Aorta (tissue), 5 donors: ENCODE measurements around the gene SCARB1. TPM values are rescaled to one million over a fixed set of nuclear protein-coding genes. Genes with fewer than 3 reads are reported as not detected.

Experiments
- ATAC-seq: fragments of 200-7000 bp; cut with Tn5 transposase; one replicate; pipeline ENCODE4 v1.9.1; 2022; ENCODE audit warnings: moderate library complexity; ENCODE audit not compliant: low FRiP score
- DNase-seq, 2 donors: peaks; one replicate each; pipeline ENCODE4 v3.0.0-alpha.2; 2020
- H3K27ac ChIP-seq, 2 donors: one replicate each; pipeline ENCODE4 v1.5.1; 2013; ENCODE audit warnings: low read length in 2 of 2, mild to moderate bottlenecking in 2 of 2, moderate library complexity in 2 of 2, control low read depth in 1 of 2, inconsistent platforms in 1 of 2, low read depth in 1 of 2
- H3K27me3 ChIP-seq, 2 donors: one replicate each; pipeline ENCODE4 v1.6.1; 2013; ENCODE audit warnings: control low read depth in 1 of 2, low read length in 1 of 2, mild to moderate bottlenecking in 1 of 2, moderate library complexity in 1 of 2; ENCODE audit not compliant: insufficient read depth in 2 of 2, control insufficient read depth in 1 of 2
- H3K36me3 ChIP-seq, 2 donors: one replicate each; pipeline ENCODE4 v1.6.1; 2013; ENCODE audit warnings: control low read depth in 1 of 2, low read length in 1 of 2, mild to moderate bottlenecking in 1 of 2; ENCODE audit not compliant: insufficient read depth in 2 of 2, control insufficient read depth in 1 of 2
- H3K4me1 ChIP-seq, 2 donors: one replicate each; pipeline ENCODE4 v1.6.1; 2013; ENCODE audit warnings: low read length in 2 of 2, control low read depth in 1 of 2, mild to moderate bottlenecking in 1 of 2, moderate library complexity in 1 of 2; ENCODE audit not compliant: insufficient read depth in 2 of 2, control insufficient read depth in 1 of 2
- H3K4me3 ChIP-seq, 2 donors: one replicate each; pipeline ENCODE4 v1.5.1; 2013; ENCODE audit warnings: low read length in 2 of 2, control low read depth in 1 of 2, mild to moderate bottlenecking in 1 of 2
- H3K9me3 ChIP-seq: one replicate; pipeline ENCODE4 v1.6.1; 2013; ENCODE audit warnings: mild to moderate bottlenecking, low read length; ENCODE audit not compliant: control insufficient read depth
- WGBS, 2 donors: extraction: QIAGEN DNeasy Blood & Tissue Kit; methylation state at CpG; one replicate each; pipeline ENCODE4 v1.1.7; 2013; 5-methylcytosine and 5-hydroxymethylcytosine counted together
- intact Hi-C, 2 donors: fragments of 100-400 bp; cut with DNase I; formaldehyde crosslinking; loops; one replicate each; pipeline versions ENCODE4 v1.14.2 to v1.15.0; 2022
- polyA plus RNA-seq, 2 donors: library from polyadenylated mRNA; stranded (reverse); fragments of 200-250 nt; gene quantifications; one replicate each; pipeline ENCODE4 v1.2.3, GENCODE V29; 2013
- total RNA-seq, 2 donors: library from RNA; stranded (reverse); fragmentation: NEBNext Ultra II Directional; extraction: Animal tissue kit (Norgen Biotek cat#: 25700); gene quantifications; one replicate each; pipeline ENCODE4 v1.2.1, GENCODE V29; 2021
- donor health status: healthy with polysubstance abuse.
- donor health status: Bipolar disorder and iron deficiency.
- donor health status: DM: no; HTN: no; CAD: no.
- donor health status: DM: no; HTN: no; CAD: no.
- donor health status: DM: yes; HTN: yes; CAD: no.

SCARB1 gene
- total and polyA plus RNA-seq, 4 donors: 6.6 to 38.5 (median 11.9) TPM

DNA sequence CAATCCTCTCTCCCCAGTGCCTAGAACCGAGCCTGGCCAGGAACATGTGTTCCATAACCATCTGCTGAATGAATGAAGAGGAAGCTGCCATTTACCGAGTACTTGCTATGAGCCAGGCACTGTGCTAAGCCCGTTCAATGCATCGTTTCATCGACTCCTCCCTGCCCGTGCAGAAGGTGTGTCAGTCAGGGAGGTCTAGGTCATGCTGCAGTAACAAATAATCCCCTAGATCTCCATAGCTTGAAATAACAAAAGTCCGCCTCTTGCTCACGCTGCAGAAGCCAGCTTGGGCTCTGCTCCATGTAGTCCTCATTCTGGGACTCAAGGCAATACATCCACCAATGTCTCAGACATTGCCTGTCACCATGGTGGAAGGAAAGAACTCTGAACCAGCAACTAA is 101.3 kb downstream of the SCARB1 start:
- intact Hi-C loops: loop anchor here (5.0 to 10.0 kb wide), 4 partner anchors 75 to 408 kb away; no protein-coding TSS in a partner anchor
- H3K4me1 ChIP-seq: peaks cover 0 to 2% of the 10 kb centered on the region in 2 donors
- H3K9me3 ChIP-seq: no peaks in the 10 kb centered on the region
- ATAC-seq (no peak), DNase-seq (no peak)
- H3K36me3 ChIP-seq: no peaks in the 10 kb centered on the region
- no peak overlapping the region for H3K4me3 ChIP-seq
- no peak overlapping the region for H3K27ac ChIP-seq
- WGBS, 2 donors: 77 to 84% methylated on average over 8 of the region's 8 CpGs
- H3K27me3 ChIP-seq: no peaks in the 10 kb centered on the region

DNA sequence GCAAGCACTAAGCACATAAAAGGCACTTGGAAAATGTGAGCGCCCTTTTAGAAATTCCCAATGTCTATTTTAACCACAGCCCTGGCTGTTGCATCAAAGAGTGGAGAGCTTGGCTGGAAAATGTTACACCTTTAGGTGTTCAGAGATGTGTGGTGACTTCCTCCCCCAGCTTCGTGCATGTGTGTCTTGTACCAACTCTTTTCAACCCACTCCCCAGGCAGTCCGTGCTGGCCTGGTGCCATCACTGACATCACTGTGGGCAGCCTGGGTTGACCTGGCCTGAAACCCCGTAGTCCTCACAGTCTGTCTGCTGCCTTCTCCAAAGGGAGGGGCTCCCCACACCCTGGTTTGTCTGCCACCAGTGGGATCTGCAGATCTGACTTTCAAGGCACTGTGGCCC is 101.8 kb downstream of the SCARB1 start:
- Histone ChIP-seq H3K27me3 (no peaks in the 10 kb centered on the region), H3K4me1 (peaks cover 0 to 2% of the 10 kb centered on the region in 2 donors), H3K9me3 (no peaks in the 10 kb centered on the region), H3K36me3 (no peaks in the 10 kb centered on the region), H3K4me3 (no peak overlapping the region), H3K27ac (no peak overlapping the region)
- DNase-seq (no peak), ATAC-seq (no peak)
- 22 to 27% methylated on average over 4 of the region's 4 CpGs for WGBS, 2 donors
- intact Hi-C loops: loop anchor here (5.0 to 10.0 kb wide), 4 partner anchors 75 to 407 kb away; no protein-coding TSS in a partner anchor

DNA sequence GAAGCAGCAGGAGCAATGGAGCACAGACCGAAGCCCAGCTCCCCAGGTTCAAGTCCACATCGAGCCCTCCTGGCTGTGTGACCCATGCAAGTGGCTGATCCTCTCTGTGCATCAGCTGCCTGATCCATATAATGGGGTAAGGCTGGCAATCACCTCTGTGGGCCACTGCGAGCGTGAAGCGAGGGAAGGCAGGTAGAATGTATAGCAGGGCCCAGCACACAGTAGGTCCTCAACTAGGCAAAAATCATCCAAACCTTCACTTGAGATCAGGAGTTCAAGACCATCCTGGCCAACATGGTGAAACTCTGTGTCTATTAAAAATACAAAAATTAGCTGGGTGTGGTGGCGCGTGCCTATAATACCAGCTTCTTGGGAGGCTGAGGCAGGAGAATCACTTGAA is 102.6 kb downstream of the SCARB1 start:
- WGBS, 2 donors: 98 to 99% methylated on average over 7 of the region's 7 CpGs
- intact Hi-C loops: loop anchor here (5.0 to 10.0 kb wide), 4 partner anchors 74 to 406 kb away; no protein-coding TSS in a partner anchor
- no peak overlapping the region for H3K4me3 ChIP-seq
- no peaks in the 10 kb centered on the region for H3K27me3 ChIP-seq
- H3K36me3 ChIP-seq: no peaks in the 10 kb centered on the region
- no peak for DNase-seq
- ATAC-seq: no peak
- no peaks in the 10 kb centered on the region for H3K9me3 ChIP-seq
- H3K4me1 ChIP-seq: peaks cover 0 to 2% of the 10 kb centered on the region in 2 donors
- no peak overlapping the region for H3K27ac ChIP-seq

DNA sequence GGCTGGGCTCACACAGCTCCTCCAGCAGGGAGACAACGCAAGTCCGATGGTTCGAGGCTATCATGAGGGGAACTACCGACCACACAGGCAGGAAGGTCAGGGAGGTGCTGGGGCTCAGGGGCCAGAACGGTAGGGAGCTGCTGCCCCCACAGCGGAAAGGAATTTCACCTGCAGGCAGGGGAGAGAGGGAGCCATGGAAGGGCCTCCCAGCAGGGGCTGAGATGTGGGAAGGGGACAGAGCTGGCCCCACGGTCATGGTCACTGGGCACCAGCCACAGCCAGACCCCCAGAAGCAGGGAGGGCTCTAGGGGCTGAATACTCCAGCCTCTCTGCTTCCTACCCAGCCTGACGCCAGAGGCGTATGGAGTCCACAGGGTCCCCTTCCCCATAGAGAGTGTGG is 103.1 kb downstream of the SCARB1 start:
- Histone ChIP-seq H3K9me3 (no peaks in the 10 kb centered on the region), H3K36me3 (no peaks in the 10 kb centered on the region), H3K27me3 (no peaks in the 10 kb centered on the region), H3K27ac (no peak overlapping the region), H3K4me3 (no peak overlapping the region), H3K4me1 (no peaks in the 10 kb centered on the region)
- DNase-seq: no peak
- intact Hi-C loops: loop anchor here (5.0 to 10.0 kb wide), 4 partner anchors 73 to 406 kb away; no protein-coding TSS in a partner anchor
- ATAC-seq: no peak
- WGBS, 2 donors: 91 to 92% methylated on average over 9 of the region's 9 CpGs

DNA sequence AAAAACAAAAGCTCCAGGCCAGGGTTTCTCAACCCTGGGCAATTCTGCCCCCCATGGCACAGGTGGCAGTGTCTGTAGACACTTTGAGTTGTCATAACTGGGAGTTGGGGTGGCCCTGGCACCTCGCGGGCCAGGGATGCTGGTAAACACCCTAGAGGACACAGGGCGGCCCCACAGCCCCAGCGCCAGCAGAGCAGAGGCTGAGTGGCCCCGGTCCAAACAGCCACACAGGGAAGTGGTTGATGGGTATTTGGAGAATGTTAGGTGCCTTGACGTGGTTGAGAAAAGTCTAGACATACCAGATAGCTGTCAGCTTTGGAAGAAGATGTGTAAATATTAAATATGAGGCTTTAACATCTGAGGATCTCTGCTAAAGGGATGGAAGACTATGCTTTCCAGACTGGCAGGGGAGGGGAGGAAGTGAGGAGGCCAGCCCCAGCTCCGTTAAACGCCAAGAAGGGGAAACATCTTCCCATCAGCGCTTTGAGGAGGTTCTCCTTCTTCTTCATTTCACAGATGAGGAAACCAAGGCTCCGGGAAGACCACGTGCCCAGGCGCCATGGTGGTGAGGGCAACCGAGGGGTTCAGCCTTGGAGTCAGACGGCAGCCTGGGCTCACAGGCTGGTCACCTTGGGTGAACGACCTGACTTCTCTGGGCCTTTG is 103.7 kb downstream of the SCARB1 start:
- no peaks in the 10 kb centered on the region for H3K9me3 ChIP-seq
- H3K27me3 ChIP-seq: no peaks in the 10 kb centered on the region
- no peak overlapping the region for H3K27ac ChIP-seq
- no peak for ATAC-seq
- no peak for DNase-seq
- no peaks in the 10 kb centered on the region for H3K36me3 ChIP-seq
- no peaks in the 10 kb centered on the region for H3K4me1 ChIP-seq
- no peak overlapping the region for H3K4me3 ChIP-seq
- 67 to 68% methylated on average over 15 of the region's 15 CpGs for WGBS, 2 donors
- intact Hi-C loops: loop anchor here (5.0 to 10.0 kb wide), 4 partner anchors 73 to 405 kb away; no protein-coding TSS in a partner anchor

DNA sequence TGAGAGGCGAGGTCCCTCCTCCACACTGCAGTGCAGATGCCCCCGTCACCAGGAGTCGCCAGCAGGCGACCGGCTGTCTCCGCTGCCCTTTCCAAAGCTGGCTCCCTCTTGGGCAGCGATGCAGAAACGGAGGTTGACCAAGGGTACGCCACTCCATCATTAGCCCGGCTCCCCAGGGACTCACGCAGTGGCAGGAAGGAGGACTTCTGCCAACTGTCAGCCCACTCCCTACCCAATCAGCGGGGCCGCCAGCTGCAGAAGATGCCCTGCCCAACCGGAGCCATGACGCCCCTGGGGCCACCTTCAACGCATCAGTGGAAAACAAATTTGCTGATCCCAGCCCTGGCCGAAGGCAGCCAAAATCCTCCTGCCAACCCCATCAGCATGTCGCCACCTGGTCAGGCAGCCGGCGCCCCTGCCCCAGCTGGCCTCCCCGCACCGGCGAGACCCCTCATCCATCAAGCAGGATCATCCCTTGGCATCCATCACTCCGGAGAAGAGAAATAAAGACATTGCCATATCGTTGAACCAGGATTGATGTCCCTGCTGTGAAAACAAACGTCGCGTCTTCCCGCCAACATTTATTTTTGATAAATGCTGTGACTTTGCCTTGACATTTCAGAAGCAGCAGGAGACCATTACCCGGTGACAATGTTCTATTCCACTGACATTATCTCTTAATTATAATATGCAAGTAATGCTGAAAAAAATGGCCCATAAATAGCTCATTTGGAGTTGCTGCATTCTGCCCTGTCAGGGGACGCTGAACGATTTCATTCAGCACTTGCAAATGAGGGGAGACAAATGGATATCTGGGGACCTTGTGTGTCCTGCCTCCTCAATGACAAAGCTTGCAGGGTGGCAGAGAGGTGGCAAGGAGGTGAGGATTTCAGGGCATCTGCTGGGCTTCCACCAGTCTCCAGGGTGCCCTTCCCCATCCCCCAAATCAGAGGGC is 105.1 kb downstream of the SCARB1 start:
- no peaks in the 10 kb centered on the region for H3K27me3 ChIP-seq
- no peaks in the 10 kb centered on the region for H3K9me3 ChIP-seq
- H3K4me3 ChIP-seq: no peak overlapping the region
- no peaks in the 10 kb centered on the region for H3K4me1 ChIP-seq
- WGBS, 2 donors: 9 to 17% methylated on average over 32 of the region's 32 CpGs
- ATAC-seq (no peak), DNase-seq (no peak)
- H3K27ac ChIP-seq: no peak overlapping the region
- intact Hi-C loops: no loop called here
- no peaks in the 10 kb centered on the region for H3K36me3 ChIP-seq

DNA sequence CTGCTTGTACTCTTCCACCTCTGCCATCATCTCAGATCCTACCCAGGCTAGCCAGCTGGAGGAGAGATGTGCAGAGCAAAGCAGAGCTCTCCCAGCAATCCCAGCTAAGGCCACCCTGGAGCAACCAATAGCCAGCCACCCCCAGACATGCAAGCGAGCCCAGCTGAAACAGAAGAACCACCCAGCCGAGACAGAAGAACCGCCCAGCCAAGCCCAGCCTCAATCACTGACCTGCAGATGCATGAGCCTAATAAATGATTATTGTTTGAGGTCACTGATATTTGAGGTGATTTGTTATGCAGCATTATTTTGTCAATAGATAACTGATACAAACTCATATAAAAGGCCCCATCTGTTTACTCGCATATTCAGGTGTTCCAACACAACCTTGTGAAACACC is 106.3 kb downstream of the SCARB1 start:
- Histone ChIP-seq H3K27ac (no peak overlapping the region), H3K36me3 (no peaks in the 10 kb centered on the region), H3K4me1 (no peaks in the 10 kb centered on the region), H3K9me3 (no peaks in the 10 kb centered on the region), H3K4me3 (no peak overlapping the region), H3K27me3 (no peaks in the 10 kb centered on the region)
- ATAC-seq (no peak), DNase-seq (no peak)
- intact Hi-C loops: no loop called here
- WGBS, 2 donors: 96 to 98% methylated on average over 4 of the region's 4 CpGs

DNA sequence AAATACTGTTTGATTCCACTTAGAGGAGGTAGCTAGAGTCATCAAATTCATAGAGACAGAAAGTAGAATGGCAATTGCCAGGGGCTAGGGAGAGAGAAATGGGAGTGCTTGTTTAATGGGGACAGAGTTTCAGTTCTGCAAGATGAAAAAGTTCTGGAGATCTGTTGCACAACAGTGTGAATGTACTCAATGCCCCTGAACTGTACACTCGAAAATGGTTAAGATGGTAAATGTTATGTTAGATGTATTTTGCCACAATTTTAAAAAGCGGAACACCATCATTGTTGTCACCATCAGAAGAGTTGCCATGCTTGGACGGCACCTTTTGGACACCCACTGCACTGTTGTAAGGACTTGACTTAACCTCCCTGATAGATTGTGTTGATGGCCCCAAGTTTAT is 106.9 kb downstream of the SCARB1 start:
- H3K9me3 ChIP-seq: no peaks in the 10 kb centered on the region
- intact Hi-C loops: no loop called here
- WGBS, 2 donors: 94 to 99% methylated on average over 3 of the region's 3 CpGs
- no peak overlapping the region for H3K4me3 ChIP-seq
- no peak for DNase-seq
- no peak for ATAC-seq
- H3K36me3 ChIP-seq: no peaks in the 10 kb centered on the region
- H3K27ac ChIP-seq: no peak overlapping the region
- H3K27me3 ChIP-seq: no peaks in the 10 kb centered on the region
- no peaks in the 10 kb centered on the region for H3K4me1 ChIP-seq
